ENCODE results near the gene OLR1. TPM values are rescaled to one million over a fixed set of nuclear protein-coding genes. Genes with fewer than 3 reads are reported as not detected.

The OLR1 gene
- total and polyA plus RNA-seq, 8 donors: 0.70 to 63.6 (median 1.0) TPM

- peaks cover 0 to 13% of the 10 kb centered on the region in 2 donors for H3K4me1 ChIP-seq
- no peak overlapping the region for H3K27ac ChIP-seq
- H3K9me3 ChIP-seq: peaks cover 0 to 8% of the 10 kb centered on the region in 2 donors
- H3K27me3 ChIP-seq: no peaks in the 10 kb centered on the region
- TF ChIP-seq CTCF (IDR thresholded peaks at IDR 0.05): no peak
- intact Hi-C loops (cut with DNase I): no loop called here
- no peak for ATAC-seq
- H3K4me3 ChIP-seq: no peak overlapping the region
- DNase-seq: no peak
- H3K36me3 ChIP-seq: peaks cover 0 to 28% of the 10 kb centered on the region in 2 donors
Measured at GRCh38 chr12:10115311-10115710, 56.6 kb downstream of the OLR1 start.

GRCh38 chr12:10113920-10114319, 58.0 kb downstream of the OLR1 start:
- H3K36me3 ChIP-seq: peaks cover 0 to 23% of the 10 kb centered on the region in 2 donors
- ATAC-seq: no peak
- H3K27me3 ChIP-seq: no peaks in the 10 kb centered on the region
- DNase-seq: no peak
- no peak overlapping the region for H3K4me3 ChIP-seq
- no peaks in the 10 kb centered on the region for H3K4me1 ChIP-seq
- TF ChIP-seq CTCF (IDR thresholded peaks at IDR 0.05): no peak
- intact Hi-C loops (cut with DNase I): no loop called here
- no peak overlapping the region for H3K27ac ChIP-seq
- H3K9me3 ChIP-seq: peaks cover 0 to 8% of the 10 kb centered on the region in 2 donors

- intact Hi-C loops (cut with DNase I): no loop called here
- no peak overlapping the region for H3K27ac ChIP-seq
- H3K4me3 ChIP-seq: no peak overlapping the region
- TF ChIP-seq CTCF (IDR thresholded peaks at IDR 0.05): no peak
- H3K4me1 ChIP-seq: no peaks in the 10 kb centered on the region
- ATAC-seq (no peak), DNase-seq (no peak)
- H3K9me3 ChIP-seq: peaks cover 0 to 8% of the 10 kb centered on the region in 2 donors
- H3K27me3 ChIP-seq: no peaks in the 10 kb centered on the region
- H3K36me3 ChIP-seq: peaks cover 0 to 16% of the 10 kb centered on the region in 2 donors
Measured at GRCh38 chr12:10113075-10113474, 58.9 kb downstream of the OLR1 start.

- peak in 1 of 4 donors; percentile 79 for DNase-seq
- Histone ChIP-seq H3K4me3 (no peak overlapping the region), H3K27me3 (no peaks in the 10 kb centered on the region), H3K27ac (no peak overlapping the region), H3K4me1 (no peaks in the 10 kb centered on the region), H3K36me3 (no peaks in the 10 kb centered on the region), H3K9me3 (peaks cover 0 to 8% of the 10 kb centered on the region in 2 donors)
- TF ChIP-seq CTCF (IDR thresholded peaks at IDR 0.05): no peak
- ATAC-seq: no peak
- intact Hi-C loops (cut with DNase I): no loop called here
Measured at GRCh38 chr12:10111451-10111850, 60.5 kb downstream of the OLR1 start.

- no peak for DNase-seq
- no peak for TF ChIP-seq CTCF (IDR thresholded peaks at IDR 0.05)
- intact Hi-C loops (cut with DNase I): no loop called here
Measured at GRCh38 chr12:10110256-10110844, 61.6 kb downstream of the OLR1 start.

More at GRCh38 chr12:10110256-10110844, 61.6 kb downstream of the OLR1 start:
- no peak for ATAC-seq
- H3K27me3 ChIP-seq: no peaks in the 10 kb centered on the region
- no peak overlapping the region for H3K4me3 ChIP-seq
- H3K4me1 ChIP-seq: no peaks in the 10 kb centered on the region
- peaks cover 0 to 8% of the 10 kb centered on the region in 2 donors for H3K9me3 ChIP-seq
- H3K27ac ChIP-seq: no peak overlapping the region
- H3K36me3 ChIP-seq: no peaks in the 10 kb centered on the region

Other genes starting within 250 kb of the OLR1 start
- gene CLEC2A, start 239.8 kb downstream of the OLR1 start, total RNA-seq: not detected
- not detected for gene CLEC2A, start 239.8 kb downstream of the OLR1 start, polyA plus RNA-seq (ENCODE audit: insufficient read length in 6 of 6)
- gene CLEC12A, start 200.7 kb downstream of the OLR1 start, total RNA-seq: 10 to 100 TPM; 10.9 to 12.7 TPM
- gene CLEC12A, start 200.7 kb downstream of the OLR1 start, polyA plus RNA-seq (ENCODE audit: insufficient read length in 6 of 6): 1 to 10 TPM in 1 of 6 donors, under 1 TPM in 5; 0.61 to 1.9 (median 0.95) TPM
- gene CLEC1B, start 173.0 kb downstream of the OLR1 start, total RNA-seq: under 1 TPM; 0.38 to 0.63 TPM
- 1 to 10 TPM; 1.1 to 2.6 (median 2.2) TPM for gene CLEC1B, start 173.0 kb downstream of the OLR1 start, polyA plus RNA-seq (ENCODE audit: insufficient read length in 6 of 6)
- under 1 TPM in 1 of 2 donors, not detected in 1; 0.47 TPM for gene CLEC12B, start 161.5 kb downstream of the OLR1 start, total RNA-seq
- gene CLEC12B, start 161.5 kb downstream of the OLR1 start, polyA plus RNA-seq (ENCODE audit: insufficient read length in 6 of 6): under 1 TPM in 4 of 6 donors, not detected in 2; 0.06 to 0.46 (median 0.26) TPM
- under 1 TPM in 1 of 2 donors, not detected in 1; 0.17 TPM for gene CLEC9A, start 141.4 kb downstream of the OLR1 start, total RNA-seq
- 1 to 10 TPM; 1.2 to 2.5 (median 2.3) TPM for gene CLEC9A, start 141.4 kb downstream of the OLR1 start, polyA plus RNA-seq (ENCODE audit: insufficient read length in 6 of 6)
- 10 to 100 TPM in 1 of 2 donors, 1 to 10 TPM in 1; 8.9 to 11.0 TPM for gene CLEC1A, start 73.1 kb downstream of the OLR1 start, total RNA-seq
- 10 to 100 TPM; 19.9 to 23.0 (median 20.4) TPM for gene CLEC1A, start 73.1 kb downstream of the OLR1 start, polyA plus RNA-seq (ENCODE audit: insufficient read length in 6 of 6)
- 10 to 100 TPM; 25.4 to 75.7 TPM for gene CLEC7A, start 41.9 kb downstream of the OLR1 start, total RNA-seq
- gene CLEC7A, start 41.9 kb downstream of the OLR1 start, polyA plus RNA-seq (ENCODE audit: insufficient read length in 6 of 6): 1 to 10 TPM; 3.3 to 4.5 (median 3.7) TPM
- 1 to 10 TPM; 1.9 to 2.0 TPM for gene TMEM52B, start 6.9 kb upstream of the OLR1 start, total RNA-seq
- gene TMEM52B, start 6.9 kb upstream of the OLR1 start, polyA plus RNA-seq (ENCODE audit: insufficient read length in 6 of 6): 1 to 10 TPM in 1 of 6 donors, under 1 TPM in 5; 0.31 to 1.2 (median 0.50) TPM
- gene GABARAPL1, start 40.7 kb upstream of the OLR1 start, total RNA-seq: 10 to 100 TPM; 49.0 to 68.4 TPM
- gene GABARAPL1, start 40.7 kb upstream of the OLR1 start, polyA plus RNA-seq (ENCODE audit: insufficient read length in 6 of 6): 10 to 100 TPM; 38.6 to 54.6 (median 47.7) TPM
- gene KLRD1, start 135.7 kb upstream of the OLR1 start, total RNA-seq: 1 to 10 TPM; 4.6 to 9.0 TPM
- 1 to 10 TPM in 5 of 6 donors, under 1 TPM in 1; 0.53 to 2.1 (median 1.7) TPM for gene KLRD1, start 135.7 kb upstream of the OLR1 start, polyA plus RNA-seq (ENCODE audit: insufficient read length in 6 of 6)
- 1 to 10 TPM; 2.6 to 4.9 TPM for gene KLRK1, start 217.9 kb upstream of the OLR1 start, total RNA-seq
- 1 to 10 TPM in 5 of 6 donors, under 1 TPM in 1; 0.70 to 2.3 (median 1.7) TPM for gene KLRK1, start 217.9 kb upstream of the OLR1 start, polyA plus RNA-seq (ENCODE audit: insufficient read length in 6 of 6)
- 1 to 10 TPM in 1 of 2 donors, under 1 TPM in 1; 0.38 to 1.3 TPM for gene KLRC4, start 237.6 kb upstream of the OLR1 start, total RNA-seq
- under 1 TPM in 4 of 6 donors, not detected in 2; 0.21 to 0.54 (median 0.32) TPM for gene KLRC4, start 237.6 kb upstream of the OLR1 start, polyA plus RNA-seq (ENCODE audit: insufficient read length in 6 of 6)
- gene KLRC3, start 248.5 kb upstream of the OLR1 start, total RNA-seq: not detected
- under 1 TPM in 3 of 6 donors, not detected in 3; 0.25 to 0.41 (median 0.32) TPM for gene KLRC3, start 248.5 kb upstream of the OLR1 start, polyA plus RNA-seq (ENCODE audit: insufficient read length in 6 of 6)